Neuron (in vitro differentiated cells): Measurements from ENCODE around the gene GCG.

Source experiments
- H2AFZ ChIP-seq: one replicate; pipeline ENCODE4 v1.6.1; 2013; ENCODE audit warnings: low read depth, mild to moderate bottlenecking, inconsistent platforms, low read length, moderate library complexity
- H3K27me3 ChIP-seq: one replicate; pipeline ENCODE4 v1.6.1; 2013; ENCODE audit warnings: low read length; ENCODE audit not compliant: insufficient read depth
- H3K36me3 ChIP-seq: one replicate; pipeline ENCODE4 v1.6.1; 2013; ENCODE audit warnings: low read length; ENCODE audit not compliant: insufficient read depth
- H3K4me1 ChIP-seq: one replicate; pipeline ENCODE4 v1.6.1; 2013; ENCODE audit warnings: low read length; ENCODE audit not compliant: insufficient read depth
- H3K4me3 ChIP-seq: 2 replicates; pipeline ENCODE4 v1.5.1; 2013; ENCODE audit warnings: mild to moderate bottlenecking, low read length, moderate library complexity
- H3K9me3 ChIP-seq: one replicate; pipeline ENCODE4 v1.6.1; 2013; ENCODE audit warnings: low read length

The GCG gene

GRCh38 chr2:162152147-162152546, at the start of gene GCG:
Gene GCG (minus strand): TSS chr2:162152247. CDS start chr2:162149178, 3,069 bp downstream.
- Histone ChIP-seq H3K4me1 (no peaks in the 10 kb centered on the region), H3K9me3 (no peaks in the 10 kb centered on the region), H2AFZ (no peak within 1 kb of the TSS), H3K27me3 (no peaks in the 10 kb centered on the region), H3K4me3 (no peak within 1 kb of the TSS), H3K36me3 (no peaks in the 10 kb centered on the region)

- Histone ChIP-seq H3K4me1 (no peaks in the 10 kb centered on the region), H3K36me3 (no peaks in the 10 kb centered on the region), H2AFZ (no peak overlapping the region), H3K27me3 (no peaks in the 10 kb centered on the region), H3K9me3 (no peaks in the 10 kb centered on the region), H3K4me3 (no peak overlapping the region)
Observed at GRCh38 chr2:162200636-162201035, 48.6 kb upstream of the GCG start.

GRCh38 chr2:162199913-162200312, 47.9 kb upstream of the GCG start:
- Histone ChIP-seq H3K27me3 (no peaks in the 10 kb centered on the region), H2AFZ (no peak overlapping the region), H3K4me3 (no peak overlapping the region), H3K36me3 (no peaks in the 10 kb centered on the region), H3K9me3 (no peaks in the 10 kb centered on the region), H3K4me1 (no peaks in the 10 kb centered on the region)

GRCh38 chr2:162198239-162198638, 46.2 kb upstream of the GCG start:
- Histone ChIP-seq H3K27me3 (no peaks in the 10 kb centered on the region), H3K36me3 (no peaks in the 10 kb centered on the region), H3K9me3 (no peaks in the 10 kb centered on the region), H3K4me3 (no peak overlapping the region), H3K4me1 (no peaks in the 10 kb centered on the region), H2AFZ (no peak overlapping the region)

- Histone ChIP-seq H3K4me3 (no peak overlapping the region), H3K4me1 (no peaks in the 10 kb centered on the region), H2AFZ (no peak overlapping the region), H3K36me3 (no peaks in the 10 kb centered on the region), H3K9me3 (no peaks in the 10 kb centered on the region), H3K27me3 (no peaks in the 10 kb centered on the region)
Observed at GRCh38 chr2:162197069-162197825, 45.2 kb upstream of the GCG start.

GRCh38 chr2:162196638-162197037, 44.6 kb upstream of the GCG start:
- H3K4me1 ChIP-seq = no peaks in the 10 kb centered on the region
- no peaks in the 10 kb centered on the region for H3K9me3 ChIP-seq
- no peaks in the 10 kb centered on the region for H3K27me3 ChIP-seq
- H2AFZ ChIP-seq = no peak overlapping the region
- no peaks in the 10 kb centered on the region for H3K36me3 ChIP-seq
- no peak overlapping the region for H3K4me3 ChIP-seq

- Histone ChIP-seq H3K4me1 (no peaks in the 10 kb centered on the region), H3K27me3 (no peaks in the 10 kb centered on the region), H3K4me3 (no peak overlapping the region), H2AFZ (no peak overlapping the region), H3K9me3 (no peaks in the 10 kb centered on the region), H3K36me3 (no peaks in the 10 kb centered on the region)
Observed at GRCh38 chr2:162188451-162188850, 36.4 kb upstream of the GCG start.

GRCh38 chr2:162185541-162186232, 33.6 kb upstream of the GCG start:
- Histone ChIP-seq H2AFZ (no peak overlapping the region), H3K4me3 (no peak overlapping the region), H3K4me1 (no peaks in the 10 kb centered on the region), H3K9me3 (no peaks in the 10 kb centered on the region), H3K27me3 (no peaks in the 10 kb centered on the region), H3K36me3 (no peaks in the 10 kb centered on the region)

GRCh38 chr2:162184821-162185450, 32.9 kb upstream of the GCG start:
- no peak overlapping the region for H3K4me3 ChIP-seq
- no peaks in the 10 kb centered on the region for H3K4me1 ChIP-seq
- no peaks in the 10 kb centered on the region for H3K36me3 ChIP-seq
- no peak overlapping the region for H2AFZ ChIP-seq
- H3K9me3 ChIP-seq = no peaks in the 10 kb centered on the region
- no peaks in the 10 kb centered on the region for H3K27me3 ChIP-seq

GRCh38 chr2:162184359-162184758, 32.3 kb upstream of the GCG start:
- no peak overlapping the region for H2AFZ ChIP-seq
- no peaks in the 10 kb centered on the region for H3K4me1 ChIP-seq
- H3K9me3 ChIP-seq = no peaks in the 10 kb centered on the region
- H3K4me3 ChIP-seq = no peak overlapping the region
- no peaks in the 10 kb centered on the region for H3K36me3 ChIP-seq
- H3K27me3 ChIP-seq = no peaks in the 10 kb centered on the region

- no peaks in the 10 kb centered on the region for H3K4me1 ChIP-seq
- no peaks in the 10 kb centered on the region for H3K9me3 ChIP-seq
- no peak overlapping the region for H3K4me3 ChIP-seq
- H3K27me3 ChIP-seq = no peaks in the 10 kb centered on the region
- no peak overlapping the region for H2AFZ ChIP-seq
- no peaks in the 10 kb centered on the region for H3K36me3 ChIP-seq
Observed at GRCh38 chr2:162182395-162182794, 30.3 kb upstream of the GCG start.

- no peaks in the 10 kb centered on the region for H3K36me3 ChIP-seq
- H3K4me3 ChIP-seq = no peak overlapping the region
- no peaks in the 10 kb centered on the region for H3K9me3 ChIP-seq
- peaks cover 4% of the 10 kb centered on the region for H3K4me1 ChIP-seq
- no peak overlapping the region for H2AFZ ChIP-seq
- H3K27me3 ChIP-seq = no peaks in the 10 kb centered on the region
Observed at GRCh38 chr2:162177301-162177700, 25.3 kb upstream of the GCG start.

- H3K27me3 ChIP-seq = no peaks in the 10 kb centered on the region
- H3K9me3 ChIP-seq = no peaks in the 10 kb centered on the region
- no peak overlapping the region for H2AFZ ChIP-seq
- no peak overlapping the region for H3K4me3 ChIP-seq
- no peaks in the 10 kb centered on the region for H3K36me3 ChIP-seq
- peaks cover 4% of the 10 kb centered on the region for H3K4me1 ChIP-seq
Observed at GRCh38 chr2:162175714-162176113, 23.7 kb upstream of the GCG start.
